ENCODE data around the gene CUEDC1.

CUEDC1 gene

GRCh38 chr17:57957886-57958285 lies 2.7 kb upstream of the CUEDC1 start:
- peaks cover 38% of the 10 kb centered on the region for H3K4me1 ChIP-seq
- no peak for TF ChIP-seq Cebpa-rat (IDR thresholded peaks at IDR 0.05)
- H3K27ac ChIP-seq, result no peak overlapping the region
- H3K4me2 ChIP-seq, result no peak overlapping the region
- H3K9ac ChIP-seq, result no peak overlapping the region
- H4K20me1 ChIP-seq, result peaks cover 22% of the 10 kb centered on the region
- no peaks in the 10 kb centered on the region for H3K36me3 ChIP-seq
- H3K27me3 ChIP-seq, result peaks cover 31% of the 10 kb centered on the region
- H3K9me3 ChIP-seq, result no peaks in the 10 kb centered on the region
- no peak overlapping the region for H3K4me3 ChIP-seq

DNA sequence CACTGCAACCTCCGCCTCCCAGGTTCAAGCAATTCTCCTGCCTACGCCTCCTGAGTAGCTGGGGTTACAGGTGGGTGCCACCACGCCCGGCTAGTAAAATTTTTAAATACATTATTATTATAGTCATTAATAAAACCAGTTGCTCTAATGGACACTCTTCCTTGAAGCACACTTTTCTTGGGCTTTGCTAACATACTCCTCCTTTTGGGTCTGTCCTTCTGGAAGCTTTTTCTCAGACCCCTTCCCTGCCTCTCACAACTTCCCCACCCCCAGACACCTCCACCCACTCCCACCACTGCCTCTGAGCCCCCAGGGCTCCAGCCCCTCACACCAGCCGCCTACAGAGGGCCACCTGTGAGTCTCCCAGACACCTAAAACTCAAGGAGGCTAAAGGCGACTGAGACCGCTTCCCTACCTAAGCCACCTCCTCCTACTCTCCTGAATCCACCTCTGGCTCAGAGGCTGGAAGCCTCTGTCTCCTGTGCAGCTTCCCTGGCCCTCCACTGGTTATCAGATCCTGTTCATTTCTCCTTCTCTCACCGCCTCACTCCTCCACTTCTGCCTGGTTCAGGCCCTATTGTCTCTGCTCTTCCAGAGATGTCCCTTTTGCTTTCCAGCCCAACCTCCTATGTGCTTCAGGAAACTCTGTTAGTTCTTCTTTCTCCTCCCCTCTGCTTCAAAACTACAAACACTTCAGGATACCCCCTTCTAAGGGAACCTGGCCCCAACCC lies 2.1 kb upstream of the CUEDC1 start:
- TF ChIP-seq Cebpa-rat (IDR thresholded peaks at IDR 0.05), result no peak
- Histone ChIP-seq H3K9ac (no peak overlapping the region), H4K20me1 (peaks cover 22% of the 10 kb centered on the region), H3K27me3 (peaks cover 32% of the 10 kb centered on the region), H3K36me3 (no peaks in the 10 kb centered on the region), H3K9me3 (no peaks in the 10 kb centered on the region), H3K4me3 (no peak overlapping the region), H3K27ac (no peak overlapping the region), H3K4me1 (peaks cover 38% of the 10 kb centered on the region), H3K4me2 (peak overlapping the region; percentile 95)

GRCh38 chr17:57956291-57957119 lies 1.3 kb upstream of the CUEDC1 start:
- Histone ChIP-seq H4K20me1 (peaks cover 22% of the 10 kb centered on the region), H3K4me2 (peak overlapping the region; percentile 95), H3K27ac (no peak overlapping the region), H3K27me3 (peaks cover 32% of the 10 kb centered on the region), H3K36me3 (no peaks in the 10 kb centered on the region), H3K4me3 (peak overlapping the region; percentile 74; the same call in 1 of the 2 replicates), H3K4me1 (peaks cover 44% of the 10 kb centered on the region), H3K9me3 (no peaks in the 10 kb centered on the region), H3K9ac (no peak overlapping the region)
- no peak for TF ChIP-seq Cebpa-rat (IDR thresholded peaks at IDR 0.05)

DNA sequence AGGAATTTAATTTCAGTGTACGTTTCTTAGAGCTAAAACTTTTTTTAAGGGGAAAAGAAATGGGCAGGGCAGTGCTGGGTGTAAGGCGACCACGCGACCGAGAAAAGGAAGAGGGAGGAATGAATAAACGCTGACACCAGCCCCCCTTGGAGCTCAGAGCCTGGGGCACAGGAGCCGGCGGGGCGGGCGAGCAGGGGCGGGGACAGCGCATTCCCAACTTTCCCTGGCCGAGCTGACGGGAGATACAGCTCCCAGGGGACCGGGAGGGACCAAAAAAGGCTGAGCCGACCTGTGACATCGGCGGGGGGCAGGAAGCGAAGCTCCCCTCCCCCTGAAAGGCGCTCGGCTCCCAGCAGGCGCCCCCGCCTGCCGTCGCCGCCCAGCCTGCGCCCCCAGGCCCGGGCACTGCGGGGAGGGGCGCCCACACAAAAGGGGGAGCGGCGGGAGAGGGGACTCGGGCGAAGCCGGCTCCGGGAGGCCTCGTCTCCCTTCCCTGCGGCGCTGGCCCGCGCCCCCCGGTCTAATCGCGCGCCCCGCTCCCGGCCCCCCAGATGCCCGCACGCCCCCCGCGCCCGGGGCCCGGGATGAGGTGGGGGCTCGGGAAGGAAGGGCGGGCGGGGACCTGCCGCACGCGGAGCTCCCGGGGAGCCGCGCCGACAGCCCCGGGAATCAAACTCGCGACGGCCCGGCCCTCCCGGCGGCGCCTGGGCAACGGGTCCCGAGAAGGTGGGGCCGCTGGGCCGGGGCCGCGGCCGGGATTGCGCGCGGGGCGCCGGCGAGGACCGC lies 622 bp downstream of the CUEDC1 start:
- Histone ChIP-seq H3K9ac (peak overlapping the region; percentile 74), H3K36me3 (no peaks in the 10 kb centered on the region), H3K9me3 (no peaks in the 10 kb centered on the region), H3K4me3 (peak overlapping the region; percentile 74), H3K27ac (peak overlapping the region; percentile 65), H3K27me3 (peaks cover 32% of the 10 kb centered on the region), H3K4me2 (peak overlapping the region; percentile 95), H4K20me1 (peaks cover 22% of the 10 kb centered on the region), H3K4me1 (peaks cover 63% of the 10 kb centered on the region)
- TF ChIP-seq Cebpa-rat (IDR thresholded peaks at IDR 0.05), result no peak

DNA sequence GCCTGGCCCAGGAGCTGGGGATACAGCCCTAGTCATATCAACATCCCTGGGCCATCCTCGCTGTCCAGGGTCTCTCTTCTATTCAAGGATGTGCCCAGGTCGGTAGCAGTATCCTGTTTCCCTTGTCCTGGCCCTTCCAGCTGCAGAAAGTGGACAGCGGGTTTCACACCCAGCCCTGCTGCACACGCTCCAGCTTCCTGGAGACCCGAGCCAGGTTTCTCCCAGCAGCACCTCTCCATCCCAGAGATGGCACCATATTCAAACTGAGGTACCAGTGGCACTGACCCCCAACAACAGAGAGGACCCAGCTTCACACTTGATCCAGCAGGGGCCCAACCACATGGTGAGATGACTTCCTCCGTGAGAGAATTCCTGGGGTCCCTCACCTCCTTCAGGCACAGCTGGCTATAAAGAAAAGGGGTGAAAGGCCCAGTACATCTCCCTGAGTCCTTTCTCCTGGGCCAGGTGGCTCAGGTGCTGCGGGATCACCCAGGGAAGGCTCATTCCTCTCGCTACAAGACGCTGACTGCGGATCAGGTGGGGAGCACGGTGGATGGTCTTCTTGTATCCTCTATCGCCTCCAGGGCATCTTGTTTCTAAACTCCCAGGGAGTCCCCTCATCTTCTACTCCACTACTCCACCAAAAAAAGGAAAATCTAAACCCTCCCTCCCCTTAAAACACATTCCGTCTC lies 1.4 kb downstream of the CUEDC1 start:
- Histone ChIP-seq H3K27ac (no peak overlapping the region), H4K20me1 (peaks cover 22% of the 10 kb centered on the region), H3K4me3 (peak overlapping the region; percentile 74; the same call in 1 of the 2 replicates), H3K9me3 (no peaks in the 10 kb centered on the region), H3K9ac (no peak overlapping the region), H3K4me1 (peaks cover 71% of the 10 kb centered on the region), H3K4me2 (peak overlapping the region; percentile 95), H3K36me3 (no peaks in the 10 kb centered on the region), H3K27me3 (peaks cover 32% of the 10 kb centered on the region)
- no peak for TF ChIP-seq Cebpa-rat (IDR thresholded peaks at IDR 0.05)

DNA sequence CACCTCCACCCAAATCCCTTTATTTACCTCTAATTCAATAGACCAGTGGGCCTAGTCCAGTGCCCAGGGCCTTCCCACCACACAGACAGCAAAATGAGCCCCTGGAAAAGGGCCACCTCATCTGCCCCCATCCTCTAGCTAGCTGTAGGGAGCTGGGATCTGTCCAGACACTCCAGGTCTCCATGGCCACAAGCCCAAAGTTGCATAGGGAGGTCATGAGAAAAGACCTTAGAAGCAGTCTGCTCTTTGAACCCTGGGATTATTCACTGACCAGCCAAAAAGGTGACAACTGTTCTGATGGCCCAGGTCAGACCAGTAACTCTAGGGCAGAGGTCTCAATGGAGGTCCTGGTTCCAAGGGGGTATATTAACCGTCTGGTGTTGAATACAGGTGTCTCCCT lies 2.0 kb downstream of the CUEDC1 start:
- no peak for TF ChIP-seq Cebpa-rat (IDR thresholded peaks at IDR 0.05)
- Histone ChIP-seq H3K4me3 (no peak overlapping the region), H3K27ac (no peak overlapping the region), H3K36me3 (no peaks in the 10 kb centered on the region), H3K27me3 (peaks cover 32% of the 10 kb centered on the region), H3K4me2 (no peak overlapping the region), H3K9ac (no peak overlapping the region), H4K20me1 (peaks cover 22% of the 10 kb centered on the region), H3K9me3 (no peaks in the 10 kb centered on the region), H3K4me1 (peaks cover 77% of the 10 kb centered on the region)

DNA sequence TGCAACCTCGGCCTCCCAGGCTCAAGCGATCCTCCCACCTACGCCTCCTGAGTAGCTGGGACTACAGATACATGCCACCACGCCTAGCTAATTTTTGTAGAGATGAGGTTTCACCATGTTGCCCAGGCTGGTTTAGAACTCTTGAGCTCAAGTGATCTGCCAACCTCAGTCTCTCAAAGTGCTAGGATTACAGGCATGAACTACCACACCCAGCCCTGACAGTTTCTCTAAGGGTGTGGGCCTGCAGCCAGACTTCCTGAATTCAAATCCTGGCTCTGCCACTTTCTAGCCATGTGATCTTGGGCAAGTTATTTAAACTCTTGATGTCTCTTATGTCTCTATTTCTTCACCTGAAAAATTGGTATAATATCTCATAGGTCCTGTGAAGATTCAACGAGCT lies 5.6 kb downstream of the CUEDC1 start:
- peaks cover 85% of the 10 kb centered on the region for H3K4me1 ChIP-seq
- no peak for TF ChIP-seq Cebpa-rat (IDR thresholded peaks at IDR 0.05)
- H3K27ac ChIP-seq, result no peak overlapping the region
- H3K36me3 ChIP-seq, result no peaks in the 10 kb centered on the region
- peak overlapping the region; percentile 65 for H3K4me2 ChIP-seq
- no peaks in the 10 kb centered on the region for H4K20me1 ChIP-seq
- H3K4me3 ChIP-seq, result no peak overlapping the region
- H3K9ac ChIP-seq, result no peak overlapping the region
- H3K9me3 ChIP-seq, result no peaks in the 10 kb centered on the region
- H3K27me3 ChIP-seq, result peaks cover 19% of the 10 kb centered on the region

DNA sequence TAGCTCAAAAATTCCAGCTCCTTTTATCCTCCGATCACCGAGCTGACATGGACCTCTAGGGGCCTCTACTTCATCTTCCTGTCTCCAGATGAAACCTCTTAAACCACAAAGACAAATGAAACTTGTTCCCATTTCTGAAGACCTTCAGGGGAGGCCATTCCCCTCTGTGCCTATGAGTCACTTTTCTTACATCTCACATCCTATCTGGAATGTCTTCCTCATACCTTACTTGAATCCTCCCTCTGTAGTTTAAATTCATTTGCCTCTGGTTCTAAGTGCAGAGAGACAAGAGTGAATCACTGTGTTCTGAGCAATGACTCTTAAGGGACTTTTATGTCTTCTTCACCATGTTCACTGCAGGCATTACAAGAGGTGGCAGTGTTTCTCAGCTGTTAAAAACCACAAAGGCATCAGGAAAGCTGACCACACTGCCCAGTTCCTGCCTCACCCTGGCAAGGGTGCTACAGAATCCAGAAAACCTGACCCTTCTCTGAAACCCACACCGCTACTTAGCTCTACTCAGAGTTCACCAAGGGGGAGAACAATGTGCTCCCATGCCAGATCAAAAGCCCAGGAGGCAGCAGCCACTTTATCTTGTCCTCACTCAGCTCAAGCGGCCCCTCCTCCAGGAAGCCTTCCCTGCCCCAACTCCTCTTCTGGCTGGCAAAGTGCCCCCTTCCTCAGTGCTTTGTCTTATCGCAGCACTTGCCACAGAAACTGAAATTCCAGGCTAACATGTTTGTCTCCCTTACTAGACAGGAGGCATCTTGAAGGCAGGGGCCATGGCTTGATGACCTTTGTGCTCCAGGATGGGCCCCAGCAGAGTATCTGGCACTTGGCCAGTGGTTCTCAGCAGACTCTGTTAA lies 6.4 kb downstream of the CUEDC1 start:
- peak overlapping the region; percentile 32 for H3K27ac ChIP-seq
- H3K27me3 ChIP-seq, result peaks cover 10% of the 10 kb centered on the region
- no peak overlapping the region for H3K4me3 ChIP-seq
- TF ChIP-seq Cebpa-rat (IDR thresholded peaks at IDR 0.05), result no peak
- no peaks in the 10 kb centered on the region for H4K20me1 ChIP-seq
- no peaks in the 10 kb centered on the region for H3K36me3 ChIP-seq
- H3K4me1 ChIP-seq, result peaks cover 83% of the 10 kb centered on the region
- no peaks in the 10 kb centered on the region for H3K9me3 ChIP-seq
- H3K4me2 ChIP-seq, result peak overlapping the region; percentile 88
- peak overlapping the region; percentile 21; the same call in 1 of the 2 replicates for H3K9ac ChIP-seq

Measured in BLaER1 (cell line).